Measurements from ENCODE around the gene SNAP29.

- TF ChIP-seq CTCF (IDR thresholded peaks at IDR 0.05; ENCODE audit: low read length), result no peak
- TF ChIP-seq EZH2 (optimal IDR thresholded peaks at IDR 0.05; ENCODE audit: low read depth, low read length), result no peak
- TF ChIP-seq EZH2phosphoT487 (IDR thresholded peaks at IDR 0.05; ENCODE audit: low read length), result no peak
Observed at GRCh38 chr22:20909543-20910303, 50.9 kb downstream of the SNAP29 start.

Measured in MM.1S (cell line).